ENCODE results near the gene CEP164.

GRCh38 chr11:117456027-117456720, 128.5 kb downstream of the CEP164 start:
- TF ChIP-seq GATA3 (IDR thresholded peaks at IDR 0.05; ENCODE audit: low read depth, low read length) (no peak), GATA2 (IDR thresholded peaks at IDR 0.05; ENCODE audit: low read depth, low read length) (no peak)

All from SH-SY5Y (cell line).